GM23338 (cell line): ENCODE data around the gene USP32.

Source experiments
- ETS1 ChIP-seq: IDR thresholded peaks from 2 replicates; pipeline ENCODE4 v1.6.1; 2016; ENCODE audit warnings: antibody characterized with exemption
- EZH2 ChIP-seq: fragments of 200-600 bp; sonication (generic); IDR thresholded peaks from one replicate; pipeline ENCODE4 v1.8.0; 2017; ENCODE audit warnings: antibody characterized with exemption, mild to moderate bottlenecking, low read depth; ENCODE audit not compliant: unreplicated experiment
- EZH2phosphoT487 ChIP-seq: fragments of 200-600 bp; sonication (generic); IDR thresholded peaks from one replicate; pipeline ENCODE4 v1.8.1; 2018; ENCODE audit warnings: antibody characterized with exemption; ENCODE audit not compliant: unreplicated experiment
- JUNB ChIP-seq: IDR thresholded peaks from one replicate; pipeline ENCODE4 v1.6.1; 2016; ENCODE audit warnings: antibody characterized with exemption; ENCODE audit not compliant: unreplicated experiment
- NANOG ChIP-seq: IDR thresholded peaks from 2 replicates; pipeline ENCODE4 v1.6.1; 2016; ENCODE audit warnings: antibody characterized with exemption, borderline replicate concordance
- POLR2AphosphoS5 ChIP-seq: IDR thresholded peaks from 2 replicates; pipeline ENCODE4 v1.6.1; 2016; ENCODE audit warnings: antibody characterized with exemption, low read depth
- REST ChIP-seq: IDR thresholded peaks from one replicate; pipeline ENCODE4 v1.6.1; 2018; ENCODE audit warnings: antibody characterized with exemption; ENCODE audit not compliant: unreplicated experiment
- ZNF114 ChIP-seq: fragments of 250-450 bp; sonication (Bioruptor Pico); IDR thresholded peaks from 2 replicates; pipeline ENCODE4 v1.5.0; 2020; ENCODE audit warnings: mild to moderate bottlenecking, moderate library complexity
- TF ChIP-seq, protein P1 (sequence below), 2 experiments: fragments of 200-600 bp in 1 of 2; sonication (generic) in 1 of 2; conservative IDR thresholded peaks; 2 replicates each; pipeline versions ENCODE4 v1.5.1 to v1.6.1; 2016 to 2017; ENCODE audit warnings: antibody characterized with exemption in 2 of 2, low read depth in 2 of 2, mild to moderate bottlenecking in 2 of 2, moderate library complexity in 1 of 2

DNA sequence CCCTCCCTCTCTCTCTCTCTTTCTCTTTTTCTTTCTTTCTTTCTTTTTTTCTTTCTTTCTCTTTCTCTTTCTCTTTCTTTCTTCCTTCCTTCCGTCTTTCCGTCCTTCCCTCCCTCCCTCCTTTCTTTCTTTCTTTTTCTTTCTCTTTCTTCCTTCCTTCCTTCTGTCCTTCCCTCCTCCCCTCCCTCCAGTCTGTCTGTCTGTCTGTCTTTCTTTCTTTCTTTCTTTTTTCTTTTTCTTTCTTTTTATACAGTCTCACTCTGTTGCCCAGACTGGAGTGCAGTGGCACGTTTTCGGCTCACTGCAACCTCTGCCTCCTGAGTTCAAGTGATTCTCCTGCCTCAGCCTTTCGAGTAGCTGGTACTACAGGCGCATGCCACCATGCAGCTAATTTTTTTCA, 227.8 kb downstream of the USP32 start:
- TF ChIP-seq EZH2 (no peak), REST (no peak), POLR2AphosphoS5 (no peak), EZH2phosphoT487 (no peak), ETS1 (no peak), JUNB (no peak), ZNF114 (CRISPR knock-in tag) (no peak), NANOG (no peak)
- TF ChIP-seq, protein P1, sequence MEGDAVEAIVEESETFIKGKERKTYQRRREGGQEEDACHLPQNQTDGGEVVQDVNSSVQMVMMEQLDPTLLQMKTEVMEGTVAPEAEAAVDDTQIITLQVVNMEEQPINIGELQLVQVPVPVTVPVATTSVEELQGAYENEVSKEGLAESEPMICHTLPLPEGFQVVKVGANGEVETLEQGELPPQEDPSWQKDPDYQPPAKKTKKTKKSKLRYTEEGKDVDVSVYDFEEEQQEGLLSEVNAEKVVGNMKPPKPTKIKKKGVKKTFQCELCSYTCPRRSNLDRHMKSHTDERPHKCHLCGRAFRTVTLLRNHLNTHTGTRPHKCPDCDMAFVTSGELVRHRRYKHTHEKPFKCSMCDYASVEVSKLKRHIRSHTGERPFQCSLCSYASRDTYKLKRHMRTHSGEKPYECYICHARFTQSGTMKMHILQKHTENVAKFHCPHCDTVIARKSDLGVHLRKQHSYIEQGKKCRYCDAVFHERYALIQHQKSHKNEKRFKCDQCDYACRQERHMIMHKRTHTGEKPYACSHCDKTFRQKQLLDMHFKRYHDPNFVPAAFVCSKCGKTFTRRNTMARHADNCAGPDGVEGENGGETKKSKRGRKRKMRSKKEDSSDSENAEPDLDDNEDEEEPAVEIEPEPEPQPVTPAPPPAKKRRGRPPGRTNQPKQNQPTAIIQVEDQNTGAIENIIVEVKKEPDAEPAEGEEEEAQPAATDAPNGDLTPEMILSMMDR (conservative IDR thresholded peaks at IDR 0.05; ENCODE audit: low read depth in 2 of 2), result no peak
